HUES6 (cell line): ENCODE data around the gene ZCCHC7.
A peak's percentile ranks its signal among the peaks of the same experiment; 100 is the strongest.
"Not testable (repeated sequence)": the region's sequence is repeated elsewhere in the genome, so short reads cannot be mapped to it uniquely, and the experiment has no call there.

Experiments used
- H3K27ac ChIP-seq: 2 replicates; pipeline ENCODE4 v1.7.0; 2013; ENCODE audit warnings: low read depth, mild to moderate bottlenecking, low read length, inconsistent platforms
- H3K27me3 ChIP-seq: 2 replicates; pipeline ENCODE4 v1.6.1; 2013; ENCODE audit warnings: low read length; ENCODE audit not compliant: control insufficient read depth, insufficient read depth
- H3K36me3 ChIP-seq: 2 replicates; pipeline ENCODE4 v1.6.1; 2013; ENCODE audit warnings: low read length; ENCODE audit not compliant: control insufficient read depth, insufficient read depth
- H3K4me1 ChIP-seq: 2 replicates; pipeline ENCODE4 v1.6.1; 2013; ENCODE audit warnings: low read length; ENCODE audit not compliant: control insufficient read depth, insufficient read depth
- H3K4me3 ChIP-seq: 2 replicates; pipeline ENCODE4 v1.5.1; 2013; ENCODE audit warnings: low read depth, low read length
- H3K9ac ChIP-seq: one replicate; pipeline ENCODE4 v1.6.1; 2013; ENCODE audit warnings: mild to moderate bottlenecking, low read length
- H3K9me3 ChIP-seq: 2 replicates; pipeline ENCODE4 v1.6.1; 2013; ENCODE audit warnings: low read depth, low read length; ENCODE audit not compliant: control insufficient read depth, insufficient read depth

Gene ZCCHC7

GRCh38 chr9:37096628-37097027 is 23.7 kb upstream of the ZCCHC7 start:
- Histone ChIP-seq H3K27ac (no peak overlapping the region), H3K9me3 (no peaks in the 10 kb centered on the region), H3K4me3 (no peak overlapping the region), H3K36me3 (no peaks in the 10 kb centered on the region), H3K9ac (no peak overlapping the region), H3K27me3 (no peaks in the 10 kb centered on the region), H3K4me1 (peaks cover 10% of the 10 kb centered on the region)

GRCh38 chr9:37097294-37097693 is 23.1 kb upstream of the ZCCHC7 start:
- Histone ChIP-seq H3K9me3 (no peaks in the 10 kb centered on the region), H3K27ac (no peak overlapping the region), H3K4me1 (peaks cover 10% of the 10 kb centered on the region), H3K27me3 (no peaks in the 10 kb centered on the region), H3K4me3 (no peak overlapping the region), H3K9ac (no peak overlapping the region), H3K36me3 (no peaks in the 10 kb centered on the region)

DNA sequence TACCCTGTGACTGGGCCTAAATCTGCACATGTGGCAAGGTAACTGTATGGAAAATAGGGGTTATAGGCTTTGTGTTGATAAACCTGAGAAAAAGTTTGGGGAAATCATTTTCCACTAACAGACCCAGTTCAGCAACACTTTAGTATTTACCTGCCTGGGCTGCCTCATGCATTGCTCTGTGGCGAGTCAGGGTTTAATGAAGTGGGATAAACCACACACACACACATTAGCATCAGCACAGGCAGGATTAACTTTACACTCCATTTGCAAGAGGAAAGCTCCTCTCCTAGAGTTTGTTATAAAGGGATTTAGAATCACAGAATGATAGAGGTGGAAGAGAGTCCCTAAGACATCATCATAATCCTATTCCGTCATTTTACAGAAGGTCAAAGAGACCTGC is 20.0 kb upstream of the ZCCHC7 start:
- H3K27ac ChIP-seq = no peak overlapping the region
- no peaks in the 10 kb centered on the region for H3K9me3 ChIP-seq
- no peaks in the 10 kb centered on the region for H3K36me3 ChIP-seq
- H3K27me3 ChIP-seq = no peaks in the 10 kb centered on the region
- peaks cover 10% of the 10 kb centered on the region for H3K4me1 ChIP-seq
- H3K4me3 ChIP-seq = no peak overlapping the region
- H3K9ac ChIP-seq = no peak overlapping the region

DNA sequence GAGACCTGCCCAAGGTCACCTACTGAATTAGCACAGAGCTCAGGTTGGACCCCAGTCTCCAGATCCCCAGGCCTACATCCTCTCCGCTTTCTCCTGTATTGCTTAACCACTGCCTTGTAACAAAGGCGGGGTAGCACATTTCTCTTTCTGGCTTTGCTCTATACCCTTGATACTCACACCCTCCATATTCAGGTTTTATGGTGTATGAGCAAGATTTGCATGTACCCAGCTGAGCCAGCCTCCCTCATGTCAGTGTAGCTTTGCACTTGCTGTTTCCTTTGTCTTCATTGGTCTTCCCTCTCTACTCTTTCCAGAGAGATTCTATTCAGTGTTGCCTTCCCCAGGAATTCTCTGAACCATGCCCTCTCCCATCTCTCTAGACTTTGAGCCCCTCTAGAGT is 19.6 kb upstream of the ZCCHC7 start:
- Histone ChIP-seq H3K4me3 (no peak overlapping the region), H3K36me3 (no peaks in the 10 kb centered on the region), H3K4me1 (peaks cover 10% of the 10 kb centered on the region), H3K27me3 (no peaks in the 10 kb centered on the region), H3K27ac (no peak overlapping the region), H3K9ac (no peak overlapping the region), H3K9me3 (no peaks in the 10 kb centered on the region)

DNA sequence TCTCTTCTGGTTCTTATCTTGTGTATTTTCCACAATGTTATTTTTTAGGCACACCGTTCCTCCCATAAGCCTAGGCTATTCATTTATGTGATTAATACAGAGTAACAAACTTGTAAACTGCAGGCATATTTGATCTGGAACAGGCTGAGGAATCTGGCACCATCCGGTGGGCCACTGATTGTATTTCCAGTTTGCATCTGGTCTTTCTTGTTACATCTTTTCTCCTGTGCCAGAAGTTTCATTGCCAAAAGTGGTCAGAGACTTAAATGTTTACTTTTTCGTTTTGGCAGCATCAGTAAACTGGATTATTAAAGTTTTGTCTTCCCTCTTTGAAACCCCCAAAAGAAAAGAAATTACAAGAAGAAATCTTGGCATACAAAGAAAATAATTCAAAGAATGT is 17.9 kb upstream of the ZCCHC7 start:
- Histone ChIP-seq H3K27ac (no peak overlapping the region), H3K4me1 (peaks cover 10% of the 10 kb centered on the region), H3K4me3 (no peak overlapping the region), H3K36me3 (no peaks in the 10 kb centered on the region), H3K9ac (no peak overlapping the region), H3K9me3 (no peaks in the 10 kb centered on the region), H3K27me3 (no peaks in the 10 kb centered on the region)

GRCh38 chr9:37104183-37104889 is 16.0 kb upstream of the ZCCHC7 start:
- H3K9ac ChIP-seq = no peak overlapping the region
- no peaks in the 10 kb centered on the region for H3K36me3 ChIP-seq
- H3K9me3 ChIP-seq = no peaks in the 10 kb centered on the region; the same call in 1 of the 2 replicates
- H3K4me1 ChIP-seq = peaks cover 10% of the 10 kb centered on the region
- H3K4me3 ChIP-seq = no peak overlapping the region
- no peaks in the 10 kb centered on the region for H3K27me3 ChIP-seq
- H3K27ac ChIP-seq = no peak overlapping the region

DNA sequence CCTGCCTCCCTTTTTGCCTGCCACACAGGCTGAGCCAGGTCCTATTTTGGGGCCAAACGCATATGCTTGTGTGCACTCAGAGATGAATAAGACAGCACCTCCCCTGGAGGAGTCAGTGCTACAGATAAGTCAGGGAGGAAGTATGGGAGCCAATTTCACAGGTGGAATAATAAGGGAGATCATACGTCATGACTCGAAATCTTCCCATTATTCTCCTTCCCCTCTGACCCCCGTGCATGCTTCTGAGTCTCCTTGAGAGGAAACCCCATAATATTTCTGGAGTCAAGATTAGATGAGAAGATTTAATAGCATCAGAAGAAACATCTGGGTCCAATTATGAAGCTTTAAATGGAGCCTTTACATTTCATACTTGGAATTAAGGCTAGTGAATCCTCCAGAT is 15.1 kb upstream of the ZCCHC7 start:
- Histone ChIP-seq H3K27ac (no peak overlapping the region), H3K36me3 (no peaks in the 10 kb centered on the region), H3K27me3 (no peaks in the 10 kb centered on the region), H3K4me1 (peaks cover 7% of the 10 kb centered on the region), H3K9ac (no peak overlapping the region), H3K9me3 (no peaks in the 10 kb centered on the region; the same call in 1 of the 2 replicates), H3K4me3 (no peak overlapping the region)

- Histone ChIP-seq H3K9me3 (no peaks in the 10 kb centered on the region; the same call in 1 of the 2 replicates), H3K36me3 (no peaks in the 10 kb centered on the region), H3K4me1 (no peaks in the 10 kb centered on the region), H3K4me3 (no peak overlapping the region), H3K27me3 (no peaks in the 10 kb centered on the region), H3K27ac (no peak overlapping the region), H3K9ac (no peak overlapping the region)
These were observed 12.7 kb upstream of the ZCCHC7 start for GRCh38 chr9:37107701-37108100.

DNA sequence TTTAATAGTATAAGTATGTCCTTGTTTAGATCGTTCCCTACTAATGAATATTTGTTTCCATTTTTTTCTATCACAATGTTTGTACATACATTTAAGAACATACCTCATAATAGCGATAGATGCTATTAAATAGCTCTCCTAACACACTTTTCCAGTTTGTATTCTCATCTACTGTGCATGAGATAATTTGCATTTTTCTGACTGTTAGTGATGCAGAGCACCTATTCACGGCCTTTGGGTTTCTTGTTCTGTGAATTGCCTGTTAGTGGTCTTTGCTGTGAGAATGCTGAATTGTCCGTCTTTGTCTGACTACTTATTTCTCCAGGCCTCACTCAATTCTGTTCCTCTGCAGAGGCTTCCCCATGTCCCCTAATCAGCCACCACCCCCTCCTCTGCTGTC is 5.9 kb upstream of the ZCCHC7 start:
- not testable (repeated sequence) for H3K4me3 ChIP-seq, H3K27me3 ChIP-seq, H3K4me1 ChIP-seq, H3K9me3 ChIP-seq, H3K27ac ChIP-seq, H3K9ac ChIP-seq, H3K36me3 ChIP-seq

- peaks cover 7% of the 10 kb centered on the region for H3K4me1 ChIP-seq
- no peaks in the 10 kb centered on the region for H3K36me3 ChIP-seq
- peaks cover 6% of the 10 kb centered on the region; the same call in 1 of the 2 replicates for H3K9me3 ChIP-seq
- no peak overlapping the region for H3K9ac ChIP-seq
- H3K27me3 ChIP-seq = no peaks in the 10 kb centered on the region
- H3K27ac ChIP-seq = no peak overlapping the region
- no peak overlapping the region for H3K4me3 ChIP-seq
These were observed 2.4 kb upstream of the ZCCHC7 start for GRCh38 chr9:37117956-37118355.

DNA sequence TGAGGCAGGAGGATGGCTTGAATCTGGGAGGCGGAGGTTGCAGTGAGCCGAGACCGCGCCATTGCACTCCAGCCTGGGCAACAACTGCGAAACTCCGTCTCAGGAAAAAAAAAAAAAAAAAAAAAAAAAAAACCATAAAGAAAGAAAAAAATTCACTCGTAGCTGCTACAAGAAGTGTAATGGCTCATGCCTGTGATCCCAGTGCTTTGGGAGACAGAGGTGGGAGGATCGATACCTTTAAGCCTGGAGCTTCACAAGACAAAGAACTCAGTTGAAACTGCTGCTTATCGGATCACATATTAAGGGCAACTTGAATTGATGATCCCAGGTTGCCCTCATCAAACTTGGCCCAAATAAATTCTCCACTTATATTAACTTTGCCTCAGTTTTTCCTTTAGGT is 1.0 kb upstream of the ZCCHC7 start:
- Histone ChIP-seq H3K27me3 (no peaks in the 10 kb centered on the region), H3K36me3 (no peaks in the 10 kb centered on the region), H3K9me3 (peaks cover 6% of the 10 kb centered on the region; the same call in 1 of the 2 replicates), H3K27ac (no peak overlapping the region), H3K9ac (no peak overlapping the region), H3K4me3 (peak overlapping the region; percentile 90; the same call in 1 of the 2 replicates), H3K4me1 (peaks cover 7% of the 10 kb centered on the region)
